RWPE1 (cell line): ENCODE measurements around the gene ASAP2.

Source experiments
- CTCF ChIA-PET: fragments of 350-600 bp; sonication (Branson Sonifier 250); formaldehyde crosslinking; extraction: SDS; loops from one replicate; lab custom pipeline; 2021; lab: Yijun Ruan, JAX
- POLR2A ChIA-PET: fragments of 400-600 bp; formaldehyde crosslinking; extraction: SDS; loops from one replicate; lab custom pipeline; 2020; ENCODE audit warnings: antibody characterized with exemption; ENCODE audit not compliant: low non-redundant PET; lab: Yijun Ruan, JAX
- DNase-seq: peaks from one replicate; pipeline ENCODE4 v3.0.0; 2012; ENCODE audit warnings: low spot score
- H3K27ac ChIP-seq: fragments of 450-650 bp; 2 replicates; pipeline ENCODE4 v1.5.1; 2017
- TF ChIP-seq, protein P1 (sequence below): fragments of 450-650 bp; conservative IDR thresholded peaks from 2 replicates; pipeline ENCODE4 v1.5.1; 2017; ENCODE audit warnings: low read depth, mild to moderate bottlenecking

ASAP2 gene

DNA sequence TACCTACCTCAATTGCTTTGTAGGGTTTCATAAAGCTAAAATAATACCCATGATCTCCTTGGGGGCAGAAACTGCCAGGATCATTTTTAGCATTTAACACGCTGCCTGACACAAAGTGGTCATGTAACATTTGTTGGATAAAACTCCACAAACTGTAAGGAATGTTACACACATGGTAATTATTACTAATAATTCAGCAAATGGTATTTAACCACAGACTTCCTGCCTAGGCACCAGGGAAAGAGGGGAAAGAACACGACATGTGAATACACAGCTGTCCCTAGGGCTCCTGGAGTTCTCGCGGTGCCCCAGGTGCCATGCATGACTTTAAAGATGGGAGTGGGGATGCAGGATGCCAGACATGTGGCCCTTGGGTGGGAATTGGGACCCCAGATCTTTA is 43.5 kb downstream of the ASAP2 start:
- DNase-seq = no peak
- CTCF ChIA-PET = no interaction called here
- POLR2A ChIA-PET = no interaction called here
- H3K27ac ChIP-seq = peak overlapping the region; percentile 95
- TF ChIP-seq, protein P1, sequence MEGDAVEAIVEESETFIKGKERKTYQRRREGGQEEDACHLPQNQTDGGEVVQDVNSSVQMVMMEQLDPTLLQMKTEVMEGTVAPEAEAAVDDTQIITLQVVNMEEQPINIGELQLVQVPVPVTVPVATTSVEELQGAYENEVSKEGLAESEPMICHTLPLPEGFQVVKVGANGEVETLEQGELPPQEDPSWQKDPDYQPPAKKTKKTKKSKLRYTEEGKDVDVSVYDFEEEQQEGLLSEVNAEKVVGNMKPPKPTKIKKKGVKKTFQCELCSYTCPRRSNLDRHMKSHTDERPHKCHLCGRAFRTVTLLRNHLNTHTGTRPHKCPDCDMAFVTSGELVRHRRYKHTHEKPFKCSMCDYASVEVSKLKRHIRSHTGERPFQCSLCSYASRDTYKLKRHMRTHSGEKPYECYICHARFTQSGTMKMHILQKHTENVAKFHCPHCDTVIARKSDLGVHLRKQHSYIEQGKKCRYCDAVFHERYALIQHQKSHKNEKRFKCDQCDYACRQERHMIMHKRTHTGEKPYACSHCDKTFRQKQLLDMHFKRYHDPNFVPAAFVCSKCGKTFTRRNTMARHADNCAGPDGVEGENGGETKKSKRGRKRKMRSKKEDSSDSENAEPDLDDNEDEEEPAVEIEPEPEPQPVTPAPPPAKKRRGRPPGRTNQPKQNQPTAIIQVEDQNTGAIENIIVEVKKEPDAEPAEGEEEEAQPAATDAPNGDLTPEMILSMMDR = no peak

DNA sequence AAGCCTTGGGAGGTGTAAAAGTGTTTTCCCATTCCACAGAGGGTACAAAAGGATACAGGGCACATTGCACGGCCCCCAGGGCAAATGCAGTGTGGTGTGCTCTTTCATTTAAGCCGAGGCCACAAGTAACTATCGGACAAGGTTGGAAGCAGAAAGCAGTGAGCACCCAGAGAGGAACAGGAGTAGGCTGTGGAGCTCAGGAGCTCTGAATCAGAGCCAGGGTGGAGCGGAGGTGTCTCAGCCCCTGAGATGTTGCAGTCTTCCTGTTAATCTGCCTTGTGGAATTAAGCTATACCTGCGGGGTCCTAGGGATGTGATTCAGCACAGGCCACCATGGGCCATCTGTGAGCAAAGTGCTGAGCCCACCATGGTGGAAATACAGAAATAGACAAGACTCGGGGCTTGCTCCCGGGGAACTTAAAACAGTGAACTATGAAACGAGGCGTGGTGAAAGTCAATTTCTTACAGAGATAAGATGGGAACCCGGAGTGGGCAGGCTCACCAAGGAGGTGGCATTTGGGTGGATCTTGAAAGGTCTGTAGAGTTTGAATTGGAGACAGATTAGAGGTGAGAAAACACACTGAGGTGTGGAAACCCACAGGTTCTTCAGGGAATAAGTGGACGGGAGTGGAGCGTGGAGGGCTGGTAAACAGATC is 44.0 kb downstream of the ASAP2 start:
- CTCF ChIA-PET = no interaction called here
- H3K27ac ChIP-seq = peak overlapping the region; percentile 95
- POLR2A ChIA-PET = no interaction called here
- TF ChIP-seq, protein P1 = no peak
- no peak for DNase-seq

GRCh38 chr2:9251154-9252001 is 44.8 kb downstream of the ASAP2 start:
- H3K27ac ChIP-seq = peak overlapping the region; percentile 95
- peak; percentile 87 for DNase-seq
- TF ChIP-seq, protein P1 = no peak
- CTCF ChIA-PET = no interaction called here
- POLR2A ChIA-PET = interaction anchor here (0.6 kb wide), 1 partner anchor 43 kb away, joined by 3 read pairs; no protein-coding TSS in a partner anchor

- H3K27ac ChIP-seq = peak overlapping the region; percentile 95
- TF ChIP-seq, protein P1 = no peak
- no peak for DNase-seq
- CTCF ChIA-PET = no interaction called here
- POLR2A ChIA-PET = no interaction called here
Measured at GRCh38 chr2:9252002-9252357, 45.4 kb downstream of the ASAP2 start.

GRCh38 chr2:9255416-9255815 is 48.8 kb downstream of the ASAP2 start:
- TF ChIP-seq, protein P1 = no peak
- POLR2A ChIA-PET = no interaction called here
- CTCF ChIA-PET = interaction anchor here (0.6 kb wide), 1 partner anchor 9 kb away, joined by 5 read pairs; no protein-coding TSS in a partner anchor
- no peak for DNase-seq
- no peak overlapping the region for H3K27ac ChIP-seq

DNA sequence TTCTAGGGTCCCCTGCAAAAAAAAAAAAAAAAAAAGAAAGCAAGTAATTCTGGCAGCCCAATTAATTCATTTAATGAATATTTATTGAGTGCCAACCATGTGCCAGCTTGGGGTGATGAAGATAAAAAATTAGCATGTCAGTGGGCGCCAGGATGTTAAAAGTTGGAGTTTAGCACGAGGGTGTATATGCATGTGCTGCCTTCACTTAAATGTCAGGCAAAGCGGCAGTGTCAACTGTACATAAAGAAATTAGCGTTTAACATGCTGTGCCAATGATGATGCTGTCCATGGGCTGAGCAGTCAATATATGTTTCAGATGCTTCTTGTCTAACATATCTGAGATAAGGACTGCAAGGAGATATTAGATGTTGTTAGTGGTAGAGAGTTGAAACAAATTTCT is 49.5 kb downstream of the ASAP2 start:
- CTCF ChIA-PET = no interaction called here
- no peak overlapping the region for H3K27ac ChIP-seq
- TF ChIP-seq, protein P1 = no peak
- POLR2A ChIA-PET = no interaction called here
- DNase-seq = no peak
